ENCODE measurements around the gene SCLY. TPM values are rescaled to one million over a fixed set of nuclear protein-coding genes. Genes with fewer than 3 reads are reported as not detected.

The SCLY gene
- total RNA-seq, 1 donor from 2014 or later: 44.0 TPM

DNA sequence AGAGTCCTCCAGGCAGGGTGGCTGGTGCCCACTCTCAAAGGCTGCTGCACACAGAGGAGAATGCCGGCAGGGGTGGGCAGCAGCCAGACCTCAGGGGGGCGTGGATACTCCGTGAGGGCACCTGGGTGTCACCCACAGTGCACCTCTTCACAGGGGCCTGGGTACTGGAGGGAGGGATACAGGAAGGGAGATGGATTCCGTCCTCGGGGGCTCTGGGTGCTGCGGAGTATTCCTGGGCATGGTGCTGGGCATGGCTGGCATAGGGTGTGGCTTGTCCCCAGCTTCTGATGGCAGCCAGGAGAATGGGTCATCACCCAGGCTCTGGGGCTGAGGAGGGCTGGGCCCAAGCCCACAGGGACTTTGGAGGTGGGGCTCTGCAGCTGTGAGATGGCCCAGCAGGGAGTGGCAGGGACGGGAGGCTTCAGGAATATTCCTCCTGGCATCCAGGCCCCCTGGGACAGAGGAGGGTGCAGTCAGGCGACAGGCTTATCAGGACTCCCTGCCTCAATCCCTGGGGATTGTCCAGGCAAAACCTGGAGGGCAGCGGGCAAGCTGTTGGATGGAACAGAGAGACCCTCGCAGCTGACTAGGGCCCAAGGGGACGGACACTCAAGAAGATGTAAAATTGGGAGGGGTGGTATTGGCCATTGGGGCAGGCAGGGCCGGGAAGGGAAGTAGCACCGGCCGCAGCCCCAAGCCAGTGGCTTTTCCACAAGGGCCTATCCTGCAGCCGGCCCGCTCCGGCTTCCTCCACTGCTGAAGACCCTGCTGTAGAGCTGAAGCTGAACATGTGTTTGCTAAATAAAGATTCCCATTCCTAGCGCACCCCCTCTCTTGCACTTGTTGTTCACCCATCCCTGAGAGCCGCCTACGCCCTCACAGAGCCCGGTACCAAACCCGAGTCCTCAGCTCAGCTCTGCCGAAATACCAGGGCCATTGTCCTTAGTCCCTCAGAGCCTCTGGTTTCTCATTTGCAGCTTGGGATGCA is 72.0 kb downstream of the SCLY start:
- no peak for TF ChIP-seq CTCF (IDR thresholded peaks at IDR 0.05; ENCODE audit: partially characterized antibody, unreplicated experiment)
- Mint-ChIP-seq H3K36me3 (ENCODE audit: unreplicated experiment) (no peaks in the 10 kb centered on the region), H3K4me3 (ENCODE audit: unreplicated experiment) (no peak overlapping the region), H3K27ac (ENCODE audit: unreplicated experiment) (no peak overlapping the region), H3K9me3 (ENCODE audit: unreplicated experiment) (no peaks in the 10 kb centered on the region), H3K4me1 (ENCODE audit: low read depth, unreplicated experiment) (peaks cover 4% of the 10 kb centered on the region), H3K27me3 (ENCODE audit: unreplicated experiment) (peaks cover 3% of the 10 kb centered on the region)
- peak; percentile 18 for DNase-seq

DNA sequence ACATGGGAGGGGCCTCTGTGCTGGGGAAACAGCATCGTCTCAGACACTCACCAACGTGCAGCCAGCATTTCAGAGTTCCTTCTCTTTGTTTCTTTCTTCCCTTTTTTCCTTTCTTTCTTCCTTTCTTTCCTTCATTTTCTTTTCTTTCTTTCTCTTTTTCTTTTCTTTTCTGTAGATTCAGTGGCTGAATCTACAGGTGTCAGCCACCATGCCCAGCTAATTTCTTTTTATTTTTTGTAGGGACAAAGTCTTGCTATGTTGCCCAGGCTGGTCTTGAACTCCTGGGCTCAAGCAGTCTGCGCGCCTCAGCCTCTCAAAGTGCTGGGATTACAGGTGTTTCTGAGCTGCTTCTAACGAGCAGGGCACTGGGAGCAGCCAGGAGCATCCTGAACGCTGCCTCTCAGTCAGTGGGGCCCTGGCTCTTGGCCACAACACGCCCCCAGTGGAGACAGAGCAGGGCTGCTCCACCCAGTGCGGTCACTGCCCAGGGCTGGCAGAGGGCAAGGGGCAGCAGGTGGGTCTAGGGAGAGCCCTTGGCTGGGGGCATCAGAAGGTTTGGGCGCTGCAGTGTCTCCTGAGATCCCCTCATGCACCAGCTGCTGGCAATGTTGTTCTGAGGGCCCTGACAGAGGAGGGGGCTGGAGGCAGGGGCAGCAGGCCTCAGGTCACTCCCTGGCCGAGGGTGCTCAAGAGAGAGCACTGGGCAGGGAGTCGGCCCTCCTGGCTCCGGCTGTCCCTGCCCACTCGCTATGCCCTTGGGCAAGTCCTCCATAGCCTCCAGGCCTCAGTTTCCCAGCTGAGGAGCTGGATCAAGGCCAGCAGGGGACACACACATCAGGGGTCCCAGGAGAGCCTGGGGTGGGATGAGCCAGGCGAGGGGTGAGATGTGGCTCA is 72.9 kb downstream of the SCLY start:
- TF ChIP-seq CTCF (IDR thresholded peaks at IDR 0.05; ENCODE audit: partially characterized antibody, unreplicated experiment): no peak
- H3K4me3 Mint-ChIP-seq (ENCODE audit: unreplicated experiment): no peak overlapping the region
- peak; percentile 21 for DNase-seq
- H3K9me3 Mint-ChIP-seq (ENCODE audit: unreplicated experiment): no peaks in the 10 kb centered on the region
- H3K4me1 Mint-ChIP-seq (ENCODE audit: low read depth, unreplicated experiment): peaks cover 8% of the 10 kb centered on the region
- no peaks in the 10 kb centered on the region for H3K36me3 Mint-ChIP-seq (ENCODE audit: unreplicated experiment)
- H3K27me3 Mint-ChIP-seq (ENCODE audit: unreplicated experiment): peaks cover 3% of the 10 kb centered on the region
- H3K27ac Mint-ChIP-seq (ENCODE audit: unreplicated experiment): no peak overlapping the region

GRCh38 chr2:238134393-238134785 is 73.6 kb downstream of the SCLY start:
- Mint-ChIP-seq H3K27me3 (ENCODE audit: unreplicated experiment) (peaks cover 3% of the 10 kb centered on the region), H3K4me1 (ENCODE audit: low read depth, unreplicated experiment) (peaks cover 8% of the 10 kb centered on the region), H3K4me3 (ENCODE audit: unreplicated experiment) (no peak overlapping the region), H3K27ac (ENCODE audit: unreplicated experiment) (no peak overlapping the region), H3K9me3 (ENCODE audit: unreplicated experiment) (no peaks in the 10 kb centered on the region), H3K36me3 (ENCODE audit: unreplicated experiment) (no peaks in the 10 kb centered on the region)
- TF ChIP-seq CTCF (IDR thresholded peaks at IDR 0.05; ENCODE audit: partially characterized antibody, unreplicated experiment): no peak
- peak; percentile 4 for DNase-seq

DNA sequence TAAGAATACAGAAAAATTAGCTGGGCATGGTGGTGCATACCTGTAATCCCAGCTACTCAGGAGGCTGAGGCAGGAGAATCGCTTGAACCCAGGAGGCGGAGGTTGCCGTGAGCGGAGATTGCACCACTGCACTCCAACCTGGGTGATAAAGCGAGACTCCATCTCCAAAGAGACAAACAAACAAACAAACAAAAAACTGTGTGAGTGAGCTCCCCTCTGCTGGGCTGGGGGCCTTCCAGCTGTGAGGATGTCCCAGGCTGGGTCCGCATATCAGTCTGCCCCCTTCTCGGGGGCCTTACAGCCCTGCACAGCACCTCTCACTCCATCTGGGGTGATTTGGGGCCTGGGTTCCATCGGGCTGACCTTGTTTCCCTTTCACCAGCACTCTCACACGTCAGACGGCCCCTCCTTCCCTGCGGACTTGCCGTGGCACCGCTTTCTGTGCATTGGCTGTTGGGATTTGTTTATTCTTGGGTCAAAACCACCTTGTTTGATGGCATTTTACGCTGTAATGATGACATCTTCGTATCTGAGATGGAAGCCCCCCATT is 74.9 kb downstream of the SCLY start:
- no peak for TF ChIP-seq CTCF (IDR thresholded peaks at IDR 0.05; ENCODE audit: partially characterized antibody, unreplicated experiment)
- H3K4me3 Mint-ChIP-seq (ENCODE audit: unreplicated experiment): no peak overlapping the region

More for the DNA sequence above, 74.9 kb downstream of the SCLY start:
- Mint-ChIP-seq H3K9me3 (ENCODE audit: unreplicated experiment) (no peaks in the 10 kb centered on the region), H3K27me3 (ENCODE audit: unreplicated experiment) (peaks cover 6% of the 10 kb centered on the region), H3K27ac (ENCODE audit: unreplicated experiment) (no peak overlapping the region), H3K36me3 (ENCODE audit: unreplicated experiment) (no peaks in the 10 kb centered on the region), H3K4me1 (ENCODE audit: low read depth, unreplicated experiment) (peaks cover 9% of the 10 kb centered on the region)
- DNase-seq: peak; percentile 4

Measured in glutamatergic neuron (in vitro differentiated cells).